HG02884 (cell line): ENCODE data around the gene MAL.

Experiments
- ATAC-seq: cut with Tn5 transposase; IDR thresholded peaks from one replicate; pipeline ENCODE4 v1.9.1; 2021; ENCODE audit warnings: mild to moderate bottlenecking, moderate library complexity; ENCODE audit not compliant: unreplicated experiment

Gene MAL

DNA sequence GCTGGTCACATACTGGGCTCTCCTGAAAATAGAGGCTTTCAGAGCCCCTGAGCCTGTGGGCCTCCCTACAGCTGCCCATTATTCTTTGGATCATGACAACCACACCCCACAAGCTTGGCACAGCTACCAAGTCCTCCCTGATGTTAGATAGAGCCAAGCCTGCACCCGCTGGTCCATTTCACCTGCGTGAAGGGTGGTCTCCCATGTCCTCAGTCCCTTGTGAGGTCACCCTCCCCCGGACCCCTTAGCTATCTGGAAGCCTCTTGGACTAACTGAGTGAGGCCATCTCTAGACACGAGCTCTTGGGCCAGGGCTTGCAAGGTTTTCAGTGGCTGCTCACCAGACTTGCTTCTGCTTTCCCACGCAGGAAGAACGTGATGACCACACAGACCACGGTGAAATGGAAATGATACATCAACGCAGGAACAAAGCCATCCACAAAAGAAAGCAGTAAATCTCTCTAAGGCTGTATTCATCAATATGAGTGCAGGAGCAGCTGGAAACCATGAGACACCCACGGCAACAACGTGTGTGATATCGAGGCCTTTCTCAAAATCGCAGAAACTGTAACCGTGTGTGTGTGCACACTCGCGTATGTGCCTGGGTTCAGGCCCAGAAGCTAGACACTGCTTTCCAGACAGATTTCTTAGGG is 10.1 kb upstream of the MAL start:
- ATAC-seq: no peak

DNA sequence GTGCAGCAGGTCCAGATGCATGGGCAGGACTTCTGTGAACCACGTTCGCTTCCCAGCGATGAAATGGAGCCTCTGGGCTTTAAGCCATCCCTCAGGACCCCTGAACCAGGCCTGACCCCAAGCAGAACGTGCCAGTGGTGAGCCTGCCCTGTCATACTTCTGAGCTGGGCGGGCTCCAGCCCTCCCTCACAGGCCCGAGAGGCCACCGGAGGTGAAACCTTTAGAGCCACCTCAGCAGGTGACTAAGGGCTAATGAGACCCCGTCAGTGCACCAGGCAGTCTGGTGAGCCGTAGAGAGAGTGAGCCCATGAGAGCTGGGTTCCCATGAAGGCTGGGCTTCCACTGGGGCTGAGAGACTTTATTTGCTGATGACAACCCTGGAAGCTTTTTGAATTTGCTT is 8.9 kb upstream of the MAL start:
- no peak for ATAC-seq

- ATAC-seq: no peak
Measured at GRCh38 chr2:95017071-95017501, 8.4 kb upstream of the MAL start.

DNA sequence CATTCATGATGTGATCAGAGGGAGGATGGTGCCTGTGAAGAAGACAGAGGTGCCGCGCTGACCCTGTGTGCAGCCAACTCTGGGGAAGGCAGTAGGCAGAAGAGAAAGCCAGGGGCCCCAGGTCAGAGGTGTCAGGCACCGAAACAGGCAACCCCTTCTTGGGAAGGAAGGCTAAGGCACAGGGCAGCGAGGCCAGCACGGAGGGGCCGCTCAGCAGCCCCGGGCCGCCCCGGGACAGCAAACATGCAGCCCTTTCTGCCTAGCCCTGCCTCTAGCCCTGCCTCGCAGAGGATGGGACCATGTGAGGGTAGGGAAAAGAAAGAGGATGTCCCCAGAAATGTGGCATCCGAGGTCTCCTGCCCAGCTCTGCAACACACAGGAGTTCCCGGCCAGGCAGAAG is 7.7 kb upstream of the MAL start:
- ATAC-seq: no peak

GRCh38 chr2:95018301-95018700 is 7.2 kb upstream of the MAL start:
- ATAC-seq: no peak

- ATAC-seq: no peak
Measured at GRCh38 chr2:95018861-95019550, 6.5 kb upstream of the MAL start.

- ATAC-seq: no peak
Measured at GRCh38 chr2:95019572-95019971, 5.9 kb upstream of the MAL start.

DNA sequence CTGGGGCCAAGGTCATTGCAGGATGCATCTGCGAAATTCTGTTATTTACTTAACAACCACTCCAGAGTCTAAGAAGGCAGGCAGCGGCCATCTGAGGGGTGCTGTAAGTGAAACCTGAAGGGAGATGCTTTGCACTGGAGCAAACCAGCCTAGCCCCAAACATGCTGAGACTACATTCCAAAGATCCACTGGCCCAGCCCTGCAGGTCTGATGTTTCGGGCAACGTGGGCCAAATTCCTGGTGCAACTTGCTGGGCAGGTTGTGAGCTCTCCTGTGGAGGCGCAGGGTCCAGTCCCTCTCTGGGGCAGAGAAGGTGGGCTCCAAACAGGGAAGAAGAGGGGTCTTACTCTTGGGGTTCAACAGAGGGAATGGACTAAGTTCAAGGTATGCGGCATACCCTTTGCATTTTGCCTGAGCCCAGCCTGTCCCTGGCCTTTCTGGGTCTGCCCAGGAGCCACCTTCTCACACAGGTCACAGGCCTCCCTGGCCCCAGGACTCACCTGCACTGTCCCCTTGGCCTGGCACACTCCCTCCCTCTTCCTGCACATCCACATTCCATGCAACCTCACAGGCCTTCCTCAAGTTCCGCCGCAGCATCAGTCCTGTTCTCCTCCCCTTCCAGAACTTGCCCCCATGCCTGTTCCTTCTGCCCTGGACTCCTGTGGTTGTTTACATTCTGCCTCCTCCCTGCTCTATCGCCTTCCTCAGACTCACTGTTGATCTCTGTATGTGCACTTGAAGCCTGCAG is 5.1 kb upstream of the MAL start:
- ATAC-seq: no peak

- ATAC-seq: no peak
Measured at GRCh38 chr2:95021023-95021416, 4.5 kb upstream of the MAL start.

GRCh38 chr2:95021847-95022246 is 3.7 kb upstream of the MAL start:
- no peak for ATAC-seq

GRCh38 chr2:95022309-95023221 is 2.9 kb upstream of the MAL start:
- peak; percentile 91 for ATAC-seq

DNA sequence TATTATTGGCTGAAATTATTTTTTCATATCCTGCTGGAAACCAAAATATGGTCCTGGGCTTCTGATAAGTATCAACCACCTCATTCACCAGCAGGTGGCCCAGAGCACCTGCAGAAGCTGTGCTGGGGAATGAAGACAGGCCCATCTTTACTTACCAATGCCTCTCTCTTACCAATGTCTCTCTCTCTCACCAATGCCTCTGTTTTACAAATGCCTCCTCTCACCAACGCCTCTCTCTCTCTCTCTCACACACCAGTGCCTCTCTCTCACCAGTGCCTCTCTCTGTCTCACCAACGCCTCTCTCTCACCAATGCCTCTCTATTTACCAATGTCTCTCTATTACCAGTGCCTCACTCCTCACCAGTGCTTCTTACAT is 2.3 kb upstream of the MAL start:
- no peak for ATAC-seq

DNA sequence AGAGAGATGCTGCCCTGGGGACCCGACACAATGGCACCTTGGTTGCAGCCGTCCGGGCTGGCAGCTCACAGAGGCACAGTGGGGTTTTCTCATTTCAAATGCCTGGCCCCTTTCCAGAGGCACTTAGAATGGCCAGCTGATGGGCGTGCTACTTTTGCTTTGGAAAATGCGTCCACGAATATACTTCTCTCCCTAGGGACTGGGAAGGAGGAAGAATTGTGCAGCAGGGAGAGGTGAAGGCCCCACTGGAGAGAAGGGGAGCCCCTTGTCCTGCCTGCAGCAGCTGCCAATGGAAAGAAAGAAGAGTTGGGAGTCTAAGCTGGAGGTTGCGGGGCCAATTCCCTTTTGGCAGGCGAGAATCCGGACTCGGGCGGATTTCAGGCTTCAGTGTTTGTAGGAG is 1.1 kb upstream of the MAL start:
- no peak for ATAC-seq

DNA sequence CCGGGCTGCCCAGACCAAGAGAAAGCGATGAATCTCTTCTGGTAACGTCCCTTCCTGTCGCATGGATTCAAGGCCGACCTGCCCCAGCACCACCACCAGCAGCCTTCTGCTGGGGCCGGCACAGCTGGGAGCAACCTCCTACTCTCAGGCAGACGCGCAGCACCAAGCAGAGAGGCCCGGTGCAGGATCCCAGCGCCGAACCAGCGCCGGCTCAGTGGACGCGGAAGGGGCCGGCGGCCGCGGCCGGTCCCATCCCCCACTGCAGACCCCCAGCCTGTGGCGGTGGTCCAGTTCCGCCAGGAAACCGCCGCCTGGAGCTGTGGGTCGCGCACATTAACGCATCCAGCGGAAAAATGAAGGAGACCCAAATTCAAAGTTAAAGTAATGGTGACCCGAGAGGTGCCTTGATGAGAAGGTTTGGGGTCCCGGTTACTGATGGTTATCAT is 525 bp upstream of the MAL start:
- ATAC-seq: no peak

GRCh38 chr2:95026471-95027368 is 1.2 kb downstream of the MAL start:
- ATAC-seq: no peak

DNA sequence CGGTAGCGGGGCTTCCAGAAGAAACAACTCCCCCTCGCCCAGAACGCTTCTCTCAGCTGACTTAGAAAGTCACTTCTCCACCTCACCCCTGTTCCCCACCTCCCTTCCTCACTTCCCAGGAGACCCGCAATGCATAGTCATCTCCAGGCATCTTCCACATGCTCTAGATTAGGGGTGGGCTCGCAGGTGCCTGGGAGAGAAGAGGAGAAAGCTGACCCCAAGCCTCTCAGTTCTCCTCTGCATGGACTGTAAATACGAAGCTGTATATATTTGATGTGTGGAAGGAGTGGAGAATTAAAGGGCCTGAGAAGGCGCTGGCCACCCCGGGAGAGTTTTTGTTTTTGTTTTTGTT is 1.8 kb downstream of the MAL start:
- no peak for ATAC-seq

DNA sequence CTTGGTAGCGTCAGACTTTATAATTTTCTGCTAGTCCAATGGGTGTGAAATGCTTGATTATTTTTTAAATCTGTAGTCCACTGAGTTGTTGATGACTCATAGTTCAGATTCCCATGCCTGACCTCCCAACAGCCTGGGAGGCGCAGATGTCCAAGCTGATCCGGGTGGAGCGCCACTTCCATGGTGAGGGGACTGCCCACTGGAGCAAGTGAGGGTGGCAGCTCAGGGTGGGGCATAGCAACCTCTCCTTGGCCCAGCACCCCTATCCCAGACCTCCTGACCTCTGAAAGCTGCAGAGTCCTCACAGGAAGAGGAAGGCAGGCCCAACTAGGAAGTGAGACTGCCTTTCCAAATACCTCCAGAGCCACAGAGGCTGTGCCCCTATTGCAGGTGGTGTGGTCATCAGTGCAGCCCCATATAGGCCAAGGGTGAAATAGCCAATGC is 4.4 kb downstream of the MAL start:
- no peak for ATAC-seq

- ATAC-seq: no peak
Measured at GRCh38 chr2:95030496-95030895, 5.0 kb downstream of the MAL start.

GRCh38 chr2:95031076-95031725 is 5.7 kb downstream of the MAL start:
- ATAC-seq: no peak

DNA sequence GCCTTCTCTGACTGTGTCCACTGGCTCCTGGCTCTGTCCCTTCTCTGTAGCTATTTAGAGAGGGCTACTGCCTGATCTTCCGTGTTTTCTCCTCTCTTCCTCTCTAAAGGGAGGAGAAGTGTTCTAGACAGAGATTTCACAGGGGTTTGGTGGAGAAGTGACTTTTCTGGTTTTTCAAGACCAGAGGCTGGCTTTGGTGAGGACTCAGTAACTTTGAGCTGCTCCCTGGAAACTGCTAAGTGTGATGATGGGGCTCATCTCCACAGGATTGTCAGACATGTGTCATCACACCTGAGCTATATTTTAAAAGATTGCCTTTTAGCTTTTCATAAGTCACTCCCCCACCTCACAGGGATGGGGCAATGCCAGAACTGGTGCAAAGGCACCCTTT is 6.2 kb downstream of the MAL start:
- no peak for ATAC-seq
